ENCODE results near the gene PNLIPRP2. TPM values are rescaled to one million over a fixed set of nuclear protein-coding genes. Genes with fewer than 3 reads are reported as not detected.

The PNLIPRP2 gene
- polyA plus RNA-seq, 2 of the 4 experiments (the other 2 are of a cell fraction) = 0.09 TPM; not detected in 1

Other genes starting within 250 kb of the PNLIPRP2 start
- not detected in 2 replicates for gene PNLIPRP3, start 193.1 kb upstream of the PNLIPRP2 start, polyA plus RNA-seq (2011; rRNA removed)
- gene PNLIPRP3, start 193.1 kb upstream of the PNLIPRP2 start, polyA plus RNA-seq (2017; fragmentation: RNase III; extraction: RNeasy Plus Mini Kit Qiagen cat#74134 plus additional on column Dnase treatment) = not detected in 3 replicates
- not detected in 2 replicates for gene PNLIP, start 75.0 kb upstream of the PNLIPRP2 start, polyA plus RNA-seq (2011; rRNA removed)
- not detected in 3 replicates for gene PNLIP, start 75.0 kb upstream of the PNLIPRP2 start, polyA plus RNA-seq (2017; fragmentation: RNase III; extraction: RNeasy Plus Mini Kit Qiagen cat#74134 plus additional on column Dnase treatment)
- gene PNLIPRP1, start 30.0 kb upstream of the PNLIPRP2 start, polyA plus RNA-seq (2011; rRNA removed) = not detected in 2 replicates
- gene PNLIPRP1, start 30.0 kb upstream of the PNLIPRP2 start, polyA plus RNA-seq (2017; fragmentation: RNase III; extraction: RNeasy Plus Mini Kit Qiagen cat#74134 plus additional on column Dnase treatment) = not detected in 3 replicates
- gene HSPA12A, start 121.6 kb downstream of the PNLIPRP2 start, polyA plus RNA-seq (2011; rRNA removed) = 17.0 and 17.4 TPM in 2 replicates
- gene HSPA12A, start 121.6 kb downstream of the PNLIPRP2 start, polyA plus RNA-seq (2017; fragmentation: RNase III; extraction: RNeasy Plus Mini Kit Qiagen cat#74134 plus additional on column Dnase treatment) = 16.7 to 17.8 TPM (median 16.9 TPM) in 3 replicates
- gene ENO4, start 228.5 kb downstream of the PNLIPRP2 start, polyA plus RNA-seq (2011; rRNA removed) = 0.47 and 0.60 TPM in 2 replicates
- 0.17 to 0.39 TPM (median 0.36 TPM) in 3 replicates for gene ENO4, start 228.5 kb downstream of the PNLIPRP2 start, polyA plus RNA-seq (2017; fragmentation: RNase III; extraction: RNeasy Plus Mini Kit Qiagen cat#74134 plus additional on column Dnase treatment)

All from A549 (cell line).